Loucy (cell line): ENCODE measurements around the gene NTN4.

ENCODE experiments used
- H2AFZ ChIP-seq: fragments of 200-600 bp; sonication (generic); 2 replicates; pipeline ENCODE4 v1.6.0; 2016; ENCODE audit warnings: antibody characterized with exemption, mild to moderate bottlenecking, low read length, moderate library complexity
- H3F3A ChIP-seq: fragments of 200-600 bp; 2 replicates; pipeline ENCODE4 v1.6.0; 2016; ENCODE audit warnings: antibody characterized with exemption, low read depth, mild to moderate bottlenecking
- H3K27me3 ChIP-seq: fragments of 200-600 bp; sonication (generic); 2 replicates; pipeline ENCODE4 v1.6.1; 2014; ENCODE audit warnings: low read length, mild to moderate bottlenecking; ENCODE audit not compliant: insufficient read depth, poor library complexity, severe bottlenecking
- H3K36me3 ChIP-seq: fragments of 200-600 bp; sonication (generic); 2 replicates; pipeline ENCODE4 v1.6.1; 2016; ENCODE audit warnings: low read length; ENCODE audit not compliant: insufficient read depth
- H3K4me1 ChIP-seq: fragments of 200-600 bp; sonication (generic); 2 replicates; pipeline ENCODE4 v1.5.1; 2014; ENCODE audit warnings: low read length, mild to moderate bottlenecking; ENCODE audit not compliant: insufficient read depth, poor library complexity, severe bottlenecking
- H3K4me2 ChIP-seq: fragments of 200-600 bp; sonication (generic); 2 replicates; pipeline ENCODE4 v1.6.0; 2014; ENCODE audit warnings: antibody characterized with exemption, low read length, low read depth, mild to moderate bottlenecking; ENCODE audit not compliant: poor library complexity, severe bottlenecking
- H3K4me3 ChIP-seq: fragments of 200-600 bp; sonication (generic); 2 replicates; pipeline ENCODE4 v1.5.1; 2014; ENCODE audit warnings: low read length, mild to moderate bottlenecking, mixed read lengths; ENCODE audit not compliant: poor library complexity, severe bottlenecking
- H3K79me2 ChIP-seq: fragments of 200-600 bp; sonication (generic); 2 replicates; pipeline ENCODE4 v1.6.1; 2014; ENCODE audit warnings: low read length; ENCODE audit not compliant: insufficient read depth
- H3K9ac ChIP-seq: fragments of 200-600 bp; sonication (generic); 2 replicates; pipeline ENCODE4 v1.6.0; 2014; ENCODE audit warnings: mild to moderate bottlenecking, low read depth, low read length, moderate library complexity; ENCODE audit not compliant: poor library complexity, severe bottlenecking
- H3K9me2 ChIP-seq: fragments of 200-600 bp; sonication (generic); replicated peaks from 2 replicates; pipeline ENCODE4 v1.6.1; 2016; ENCODE audit warnings: low read depth, low read length, mixed read lengths
- H3K9me3 ChIP-seq: fragments of 200-600 bp; sonication (generic); 2 replicates; pipeline ENCODE4 v1.6.1; 2014; ENCODE audit warnings: mild to moderate bottlenecking, antibody characterized with exemption, low read length, low read depth; ENCODE audit not compliant: insufficient read depth
- H4K20me1 ChIP-seq: fragments of 200-600 bp; sonication (generic); 2 replicates; pipeline ENCODE4 v1.6.0; 2014; ENCODE audit warnings: antibody characterized with exemption, low read length, mild to moderate bottlenecking; ENCODE audit not compliant: insufficient read depth, poor library complexity, severe bottlenecking
- CTCF ChIP-seq: fragments of 200-600 bp; sonication (generic); conservative IDR thresholded peaks from 2 replicates; pipeline ENCODE4 v1.5.1; 2014; ENCODE audit warnings: mild to moderate bottlenecking, antibody characterized with exemption, low read length
- EZH2phosphoT487 ChIP-seq: fragments of 200-600 bp; IDR thresholded peaks from 2 replicates; pipeline ENCODE4 v1.6.1; 2018; ENCODE audit warnings: antibody characterized with exemption, mild to moderate bottlenecking, moderate library complexity, borderline replicate concordance

Gene NTN4

GRCh38 chr12:95788637-95789036 is 1.9 kb downstream of the NTN4 start:
- Histone ChIP-seq H3K4me3 (no peak overlapping the region), H3K9me3 (no peaks in the 10 kb centered on the region), H2AFZ (no peak overlapping the region), H3K9me2 (no peaks in the 10 kb centered on the region), H3K36me3 (no peaks in the 10 kb centered on the region), H3K27me3 (peaks cover 51% of the 10 kb centered on the region), H4K20me1 (no peaks in the 10 kb centered on the region), H3K9ac (no peak overlapping the region), H3F3A (no peaks in the 10 kb centered on the region), H3K4me2 (no peak overlapping the region), H3K79me2 (no peaks in the 10 kb centered on the region), H3K4me1 (peaks cover 4% of the 10 kb centered on the region)
- no peak for TF ChIP-seq EZH2phosphoT487
- TF ChIP-seq CTCF: no peak

GRCh38 chr12:95787274-95787818 is 3.2 kb downstream of the NTN4 start:
- Histone ChIP-seq H3K4me1 (peaks cover 4% of the 10 kb centered on the region), H3K9ac (no peak overlapping the region), H3K9me3 (no peaks in the 10 kb centered on the region), H2AFZ (no peak overlapping the region), H3K27me3 (peaks cover 38% of the 10 kb centered on the region), H4K20me1 (no peaks in the 10 kb centered on the region), H3K36me3 (no peaks in the 10 kb centered on the region), H3K4me3 (no peak overlapping the region), H3K4me2 (no peak overlapping the region), H3F3A (no peaks in the 10 kb centered on the region), H3K79me2 (no peaks in the 10 kb centered on the region), H3K9me2 (no peaks in the 10 kb centered on the region)
- TF ChIP-seq EZH2phosphoT487 (no peak), CTCF (no peak)

GRCh38 chr12:95784915-95785314 is 5.6 kb downstream of the NTN4 start:
- Histone ChIP-seq H3F3A (no peaks in the 10 kb centered on the region), H3K4me2 (no peak overlapping the region), H3K9me2 (no peaks in the 10 kb centered on the region), H3K4me3 (no peak overlapping the region), H2AFZ (no peak overlapping the region), H3K27me3 (peaks cover 19% of the 10 kb centered on the region), H3K9me3 (no peaks in the 10 kb centered on the region), H3K4me1 (peaks cover under 1% of the 10 kb centered on the region), H3K9ac (no peak overlapping the region), H3K79me2 (no peaks in the 10 kb centered on the region), H3K36me3 (no peaks in the 10 kb centered on the region), H4K20me1 (no peaks in the 10 kb centered on the region)
- no peak for TF ChIP-seq CTCF
- no peak for TF ChIP-seq EZH2phosphoT487
